Transverse colon (tissue), 4 donors: Measurements from ENCODE around the gene NYNRIN. TPM values are rescaled to one million over a fixed set of nuclear protein-coding genes. Genes with fewer than 3 reads are reported as not detected.
"Not testable (repeated sequence)": the region's sequence is repeated elsewhere in the genome, so short reads cannot be mapped to it uniquely, and the experiment has no call there.

ENCODE experiments used
- DNase-seq: peaks from one replicate; pipeline ENCODE4 v3.0.0-alpha.2; 2019
- H3K27ac ChIP-seq, 4 donors: fragments of 200-600 bp; sonication (generic); 2 replicates each; pipeline ENCODE4 v1.5.1; 2016 to 2018; ENCODE audit warnings: inconsistent platforms in 4 of 4
- H3K27me3 ChIP-seq: fragments of 200-600 bp; sonication (generic); 2 replicates; pipeline ENCODE4 v1.5.1; 2017; ENCODE audit warnings: inconsistent platforms
- H3K36me3 ChIP-seq, 4 donors: fragments of 200-600 bp; sonication (generic); 2 replicates each; pipeline ENCODE4 v1.5.1; 2017 to 2019; ENCODE audit warnings: inconsistent platforms in 4 of 4
- H3K4me1 ChIP-seq, 4 donors: fragments of 200-600 bp; sonication (generic); 2 replicates each; pipeline ENCODE4 v1.5.1; 2017 to 2020; ENCODE audit warnings: inconsistent platforms in 4 of 4
- H3K4me3 ChIP-seq, 4 donors: fragments of 200-600 bp; sonication (generic); 1 replicate in 1 of 4; 2 replicates in 3 of 4; pipeline versions ENCODE4 v1.5.1 to v1.6.1; 2017 to 2019; ENCODE audit warnings: inconsistent platforms in 4 of 4
- H3K9me3 ChIP-seq, 2 donors: fragments of 200-600 bp; sonication (generic); 2 replicates each; pipeline ENCODE4 v1.5.1; 2017 to 2019; ENCODE audit warnings: inconsistent platforms in 2 of 2
- EP300 ChIP-seq: sonication (generic); formaldehyde crosslinking; IDR thresholded peaks from one replicate; pipeline ENCODE4 v1.6.1; 2017; ENCODE audit warnings: antibody characterized with exemption, low read depth
- POLR2A ChIP-seq: fragments of 450-650 bp; IDR thresholded peaks from one replicate; pipeline ENCODE4 v1.6.1; 2016; ENCODE audit warnings: antibody characterized with exemption, mild to moderate bottlenecking, moderate library complexity
- POLR2AphosphoS5 ChIP-seq, 3 donors: sonication (generic); formaldehyde crosslinking; IDR thresholded peaks; one replicate each; pipeline ENCODE4 v1.6.1; 2016; ENCODE audit warnings: antibody characterized with exemption in 3 of 3
- WGBS, 2 donors: methylation state at CpG; one replicate each; pipeline ENCODE4 v1.1.5; 2018; ENCODE audit warnings: low coverage in 1 of 2; 5-methylcytosine and 5-hydroxymethylcytosine counted together
- in situ Hi-C, 4 donors: fragments of 200-750 bp; cut with MboI; loops; one replicate each; pipeline versions ENCODE4 v1.15.0 to v1.15.1; 2017; ENCODE audit warnings: low sequenced_read_pairs in 3 of 4, low pct_ligation_motif_present in 1 of 4, low pct_unique_long_range_greater_than_20kb in 1 of 4
- intact Hi-C: fragments of 100-400 bp; cut with DNase I; formaldehyde crosslinking; loops from one replicate; pipeline ENCODE4 v1.15.1; 2023; ENCODE audit warnings: low total_unique reads
- total RNA-seq, 4 donors: library from RNA; depleted of rRNA; stranded (reverse); fragments of >200 nt; gene quantifications; one replicate each; pipeline ENCODE4 v1.1.0, GENCODE V29; 2016
- TF ChIP-seq, protein P1 (sequence below), 5 experiments: fragments of 200-600 bp in 3 of 5; fragments of 450-650 bp in 2 of 5; sonication (generic) in 3 of 5; IDR thresholded peaks; 1 replicate in 2 of 5; 2 replicates in 3 of 5; pipeline ENCODE4 v1.5.1; 2016 to 2017; ENCODE audit warnings: antibody characterized with exemption in 5 of 5, inconsistent platforms in 3 of 5, mild to moderate bottlenecking in 2 of 5, moderate library complexity in 1 of 5

The NYNRIN gene
- total RNA-seq, 4 donors from 2014 or later, result 2.6 to 11.4 (median 9.0) TPM

DNA sequence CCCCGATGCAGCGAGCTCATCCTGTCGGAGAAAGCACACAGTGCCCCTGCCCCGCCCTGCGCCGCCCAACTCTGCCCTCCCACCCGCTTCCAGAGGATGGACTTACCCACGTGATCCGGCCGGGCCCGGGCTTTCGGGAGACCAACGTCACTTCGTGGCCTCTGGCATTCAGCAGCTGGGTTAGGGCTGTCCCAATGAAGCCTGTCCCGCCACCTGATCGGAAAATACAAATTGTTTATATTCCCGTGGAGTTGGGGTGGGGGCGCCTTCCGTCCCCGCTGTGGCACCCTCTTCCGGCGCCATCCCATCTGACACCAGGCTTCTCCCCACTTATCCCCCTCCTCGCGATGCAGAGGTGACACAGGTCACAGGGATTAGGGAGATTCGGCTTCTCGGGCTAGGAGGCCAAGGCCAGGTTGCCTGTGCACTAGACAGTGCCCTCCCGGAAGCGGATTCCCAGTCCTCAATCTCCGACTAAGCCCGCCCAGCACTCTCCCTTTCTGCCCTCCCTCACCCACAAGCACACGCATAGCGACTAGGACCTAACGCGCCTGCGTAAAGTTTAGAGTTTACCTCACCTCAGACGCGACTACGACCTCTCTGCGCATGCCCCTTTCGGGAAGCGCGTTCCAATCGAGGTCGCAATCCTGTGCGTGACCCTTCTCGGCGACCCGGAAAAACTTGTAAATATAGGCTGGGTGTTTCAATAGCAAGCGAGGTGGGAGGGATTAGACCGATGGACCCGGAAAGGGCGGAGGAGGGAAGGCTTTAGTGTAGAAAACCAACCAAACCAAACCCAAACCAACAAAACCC is 43.6 kb downstream of the NYNRIN start, which contains the start of gene SDR39U1:
TSS of gene SDR39U1 (minus strand) at position 537 of the 813 bp plus-strand sequence. CDS start at position 530, 7 bp downstream.
- H3K4me3 ChIP-seq, result peak within 1 kb of the TSS; percentile 46 to 69 (median 58)
- H3K9me3 ChIP-seq, result no peaks in the 10 kb centered on the region
- H3K4me1 ChIP-seq, result peaks cover 7 to 37% (median 14%) of the 10 kb centered on the region in 4 donors
- TF ChIP-seq EP300 (no peak), POLR2AphosphoS5 (IDR thresholded peaks at IDR 0.05) (peak; percentile 89 to 93 (median 91)), POLR2A (peak; percentile 94)
- TF ChIP-seq, protein P1, sequence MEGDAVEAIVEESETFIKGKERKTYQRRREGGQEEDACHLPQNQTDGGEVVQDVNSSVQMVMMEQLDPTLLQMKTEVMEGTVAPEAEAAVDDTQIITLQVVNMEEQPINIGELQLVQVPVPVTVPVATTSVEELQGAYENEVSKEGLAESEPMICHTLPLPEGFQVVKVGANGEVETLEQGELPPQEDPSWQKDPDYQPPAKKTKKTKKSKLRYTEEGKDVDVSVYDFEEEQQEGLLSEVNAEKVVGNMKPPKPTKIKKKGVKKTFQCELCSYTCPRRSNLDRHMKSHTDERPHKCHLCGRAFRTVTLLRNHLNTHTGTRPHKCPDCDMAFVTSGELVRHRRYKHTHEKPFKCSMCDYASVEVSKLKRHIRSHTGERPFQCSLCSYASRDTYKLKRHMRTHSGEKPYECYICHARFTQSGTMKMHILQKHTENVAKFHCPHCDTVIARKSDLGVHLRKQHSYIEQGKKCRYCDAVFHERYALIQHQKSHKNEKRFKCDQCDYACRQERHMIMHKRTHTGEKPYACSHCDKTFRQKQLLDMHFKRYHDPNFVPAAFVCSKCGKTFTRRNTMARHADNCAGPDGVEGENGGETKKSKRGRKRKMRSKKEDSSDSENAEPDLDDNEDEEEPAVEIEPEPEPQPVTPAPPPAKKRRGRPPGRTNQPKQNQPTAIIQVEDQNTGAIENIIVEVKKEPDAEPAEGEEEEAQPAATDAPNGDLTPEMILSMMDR (IDR thresholded peaks at IDR 0.05), result peak in 2 of 5 experiments; percentile 10 to 19
- H3K27me3 ChIP-seq, result no peaks in the 10 kb centered on the region
- DNase-seq, result peak; percentile 98
- intact Hi-C loops (loop anchor here (5.0 kb wide), 1 partner anchor 210 kb away; the partner anchor contains the start of genes GMPR2 and NEDD8), in situ Hi-C loops (loop anchor here in 3 of 4 donors (25.0 kb wide), 2 partner anchors 105 to 205 kb away; partner anchors contain the start of genes GMPR2 (in 3 of the 3), NEDD8 (in 3 of the 3), TINF2 (in 3 of the 3) and ADCY4 (in 1 of the 3))
- WGBS, 2 donors, result 1% methylated on average over 52 of the region's 52 CpGs; no CpG with 5 or more reads in 1 of the 2 donors
- H3K36me3 ChIP-seq, result peaks cover 0 to 12% (median 5%) of the 10 kb centered on the region in 4 donors
- H3K27ac ChIP-seq, result peak within 1 kb of the TSS; percentile 95 to 98 (median 96)

DNA sequence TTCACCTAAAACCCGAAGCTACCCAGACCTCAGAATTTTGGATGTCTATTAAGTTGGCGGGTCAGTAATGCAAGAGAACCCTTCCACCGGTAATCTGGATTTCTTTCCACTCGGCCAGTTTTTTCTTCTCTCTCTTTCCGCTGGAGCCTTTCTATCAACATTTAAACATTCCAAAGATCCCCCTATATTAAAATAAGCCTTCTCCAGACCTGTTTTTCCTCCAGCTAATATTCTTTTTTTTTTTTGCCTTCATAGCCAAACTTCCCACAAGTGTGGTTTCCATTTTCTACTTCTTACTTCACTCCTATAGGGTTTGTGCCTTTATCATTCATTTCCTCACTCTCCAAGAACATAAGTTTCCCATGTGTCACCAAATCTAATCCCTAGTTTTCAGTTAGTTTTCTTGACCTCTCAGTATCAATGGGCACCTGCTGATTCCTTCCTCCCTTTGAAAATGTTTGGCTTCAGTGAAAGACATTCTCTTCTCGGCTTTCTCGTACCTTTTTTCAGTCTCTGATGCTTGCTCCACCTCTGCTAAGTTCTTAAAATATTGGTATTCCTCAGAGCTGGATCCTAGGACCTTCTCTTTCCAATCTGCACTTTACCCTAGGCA is 44.4 kb downstream of the NYNRIN start:
- DNase-seq, result no peak
- WGBS, 2 donors, result 2 to 3% methylated on average over 6 of the region's 7 CpGs
- Histone ChIP-seq H3K4me1 (peaks cover 7 to 33% (median 14%) of the 10 kb centered on the region in 4 donors), H3K36me3 (peaks cover 0 to 6% (median 3%) of the 10 kb centered on the region in 4 donors), H3K27ac (peak overlapping the region; percentile 95 to 98 (median 96)), H3K27me3 (no peaks in the 10 kb centered on the region), H3K9me3 (no peaks in the 10 kb centered on the region), H3K4me3 (peak overlapping the region; percentile 46 to 69 (median 58))
- in situ Hi-C loops, result loop anchor here in 3 of 4 donors (25.0 kb wide), 2 partner anchors 106 to 206 kb away; partner anchors contain the start of genes GMPR2 (in 3 of the 3), NEDD8 (in 3 of the 3), TINF2 (in 3 of the 3) and ADCY4 (in 1 of the 3)
- TF ChIP-seq POLR2A (no peak), POLR2AphosphoS5 (IDR thresholded peaks at IDR 0.05) (no peak), EP300 (no peak)
- TF ChIP-seq, protein P1 (IDR thresholded peaks at IDR 0.05), result no peak
- intact Hi-C loops, result loop anchor here (5.0 kb wide), 1 partner anchor 211 kb away; the partner anchor contains the start of genes GMPR2 and NEDD8

DNA sequence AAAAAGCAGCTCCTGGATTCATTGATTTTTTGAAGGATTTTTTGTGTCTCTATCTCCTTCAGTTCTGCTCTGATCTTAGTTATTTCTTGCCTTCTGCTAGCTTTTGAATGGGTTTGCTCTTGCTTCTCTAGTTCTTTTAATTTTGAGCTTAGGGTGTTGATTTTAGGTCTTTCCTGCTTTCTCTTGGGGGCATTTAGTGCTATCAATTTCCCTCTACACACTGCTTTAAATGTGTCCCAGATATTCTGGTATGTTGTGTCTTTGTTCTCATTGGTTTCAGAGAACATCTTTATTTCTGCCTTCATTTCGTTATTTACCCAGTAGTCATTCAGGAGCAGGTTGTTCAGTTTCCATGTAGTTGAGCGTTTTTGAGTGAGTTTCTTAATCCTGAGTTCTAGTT is 52.0 kb downstream of the NYNRIN start:
- H3K27ac ChIP-seq, in situ Hi-C loops, H3K4me3 ChIP-seq, DNase-seq, intact Hi-C loops, H3K27me3 ChIP-seq, H3K4me1 ChIP-seq, H3K9me3 ChIP-seq, H3K36me3 ChIP-seq: not testable (repeated sequence)
- 94 to 100% methylated on average over 2 of the region's 2 CpGs for WGBS, 2 donors

DNA sequence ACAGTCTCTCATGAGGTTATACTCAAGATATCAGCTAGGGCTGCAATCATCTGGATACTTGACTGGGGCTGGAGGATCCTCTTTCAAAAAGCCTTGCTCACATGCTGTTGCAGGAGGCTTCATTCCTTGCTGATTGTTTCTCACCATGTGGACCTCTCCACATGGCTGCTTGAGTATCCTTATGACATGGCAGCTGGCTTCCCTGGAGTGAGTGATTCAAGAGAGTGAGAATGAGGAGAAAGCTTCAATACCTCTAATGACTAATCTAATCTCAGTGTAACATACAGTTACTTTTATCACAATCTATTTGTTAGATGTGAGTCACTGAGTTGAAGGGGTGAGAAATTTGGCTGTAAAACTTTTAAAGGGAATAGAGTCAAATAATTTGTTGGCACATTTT is 58.2 kb downstream of the NYNRIN start:
- intact Hi-C loops, result no loop called here

More for the DNA sequence above, 58.2 kb downstream of the NYNRIN start:
- in situ Hi-C loops, result no loop called here
- DNase-seq, result no peak
- H3K36me3 ChIP-seq, result no peaks in the 10 kb centered on the region
- TF ChIP-seq EP300 (no peak), POLR2AphosphoS5 (IDR thresholded peaks at IDR 0.05) (no peak), POLR2A (no peak)
- TF ChIP-seq, protein P1 (IDR thresholded peaks at IDR 0.05), result no peak
- H3K4me3 ChIP-seq, result no peak overlapping the region
- no peak overlapping the region for H3K27ac ChIP-seq
- no peaks in the 10 kb centered on the region for H3K27me3 ChIP-seq
- H3K4me1 ChIP-seq, result no peaks in the 10 kb centered on the region
- no peaks in the 10 kb centered on the region for H3K9me3 ChIP-seq
